GM23338 (cell line): ENCODE data around the gene ADGRV1. TPM values are rescaled to one million over a fixed set of nuclear protein-coding genes. Genes with fewer than 3 reads are reported as not detected.

Source experiments
- ATAC-seq: fragments of 200-7000 bp; cut with Tn5 transposase; 3 replicates; pipeline ENCODE4 v1.9.1; 2020
- DNase-seq: peaks from one replicate; pipeline ENCODE4 v3.0.0-alpha.2; 2015; ENCODE audit warnings: low spot score
- H2AFZ ChIP-seq: fragments of 200-600 bp; sonication (generic); 2 replicates; pipeline ENCODE4 v1.8.0; 2016; ENCODE audit warnings: antibody characterized with exemption, mild to moderate bottlenecking, moderate library complexity
- H3F3A ChIP-seq: fragments of 200-600 bp; sonication (generic); replicated peaks from 2 replicates; pipeline ENCODE4 v1.8.0; 2017; ENCODE audit warnings: antibody characterized with exemption, mixed run types, low read depth
- H3K27ac ChIP-seq: fragments of 200-600 bp; sonication (generic); 2 replicates; pipeline ENCODE4 v1.6.1; 2016; ENCODE audit warnings: low read depth
- H3K27me3 ChIP-seq: fragments of 200-600 bp; sonication (generic); 2 replicates; pipeline ENCODE4 v1.8.0; 2016; ENCODE audit warnings: mild to moderate bottlenecking, mixed run types, moderate library complexity; ENCODE audit not compliant: insufficient read depth
- H3K36me3 ChIP-seq: fragments of 200-600 bp; sonication (generic); 2 replicates; pipeline ENCODE4 v1.8.0; 2016; ENCODE audit warnings: mild to moderate bottlenecking; ENCODE audit not compliant: insufficient read depth
- H3K4me1 ChIP-seq: fragments of 200-600 bp; sonication (generic); 2 replicates; pipeline ENCODE4 v1.8.0; 2016; ENCODE audit warnings: mild to moderate bottlenecking, moderate library complexity; ENCODE audit not compliant: insufficient read depth
- H3K4me2 ChIP-seq: fragments of 200-600 bp; sonication (generic); 2 replicates; pipeline ENCODE4 v1.7.1; 2017; ENCODE audit warnings: mixed run types
- H3K4me3 ChIP-seq: fragments of 200-600 bp; sonication (generic); 2 replicates; pipeline ENCODE4 v1.6.1; 2016; ENCODE audit warnings: mixed run types
- H3K79me2 ChIP-seq: fragments of 200-600 bp; sonication (generic); replicated peaks from 2 replicates; pipeline ENCODE4 v1.8.0; 2017; ENCODE audit warnings: mild to moderate bottlenecking; ENCODE audit not compliant: insufficient read depth
- H3K9me2 ChIP-seq: fragments of 200-600 bp; sonication (generic); 2 replicates; pipeline ENCODE4 v1.8.0; 2017; ENCODE audit not compliant: insufficient read depth
- H4K20me1 ChIP-seq: fragments of 200-600 bp; sonication (generic); replicated peaks from 2 replicates; pipeline ENCODE4 v1.8.0; 2017; ENCODE audit warnings: mild to moderate bottlenecking; ENCODE audit not compliant: insufficient read depth
- H3K27ac Mint-ChIP-seq: 2 replicates; pipeline ENCODE4 v1.8.0; 2020; ENCODE audit warnings: inconsistent platforms, mild to moderate bottlenecking, moderate library complexity, mixed read lengths
- H3K27me3 Mint-ChIP-seq: 3 replicates; pipeline ENCODE4 v1.8.0; 2022; ENCODE audit warnings: low read depth, mild to moderate bottlenecking, moderate library complexity, mixed read lengths, inconsistent platforms; ENCODE audit not compliant: insufficient read depth, poor library complexity
- H3K36me3 Mint-ChIP-seq: 3 replicates; pipeline ENCODE4 v1.8.0; 2021; ENCODE audit warnings: low read depth, mild to moderate bottlenecking, inconsistent platforms, moderate library complexity, mixed read lengths
- H3K4me1 Mint-ChIP-seq: 3 replicates; pipeline ENCODE4 v1.8.0; 2020; ENCODE audit warnings: mild to moderate bottlenecking, inconsistent platforms, mixed read lengths
- H3K4me3 Mint-ChIP-seq: 3 replicates; pipeline ENCODE4 v1.8.0; 2021; ENCODE audit warnings: moderate library complexity, mild to moderate bottlenecking, inconsistent platforms, mixed read lengths
- H3K9me3 Mint-ChIP-seq: 3 replicates; pipeline ENCODE4 v1.8.0; 2020; ENCODE audit warnings: moderate library complexity, mild to moderate bottlenecking, inconsistent platforms, mixed read lengths
- EZH2 ChIP-seq: fragments of 200-600 bp; sonication (generic); IDR thresholded peaks from one replicate; pipeline ENCODE4 v1.8.0; 2017; ENCODE audit warnings: antibody characterized with exemption, mild to moderate bottlenecking, low read depth; ENCODE audit not compliant: unreplicated experiment
- EZH2phosphoT487 ChIP-seq: fragments of 200-600 bp; sonication (generic); IDR thresholded peaks from one replicate; pipeline ENCODE4 v1.8.1; 2018; ENCODE audit warnings: antibody characterized with exemption; ENCODE audit not compliant: unreplicated experiment
- JUNB ChIP-seq: IDR thresholded peaks from one replicate; pipeline ENCODE4 v1.6.1; 2016; ENCODE audit warnings: antibody characterized with exemption; ENCODE audit not compliant: unreplicated experiment
- NANOG ChIP-seq: IDR thresholded peaks from 2 replicates; pipeline ENCODE4 v1.6.1; 2016; ENCODE audit warnings: antibody characterized with exemption, borderline replicate concordance
- REST ChIP-seq: IDR thresholded peaks from one replicate; pipeline ENCODE4 v1.6.1; 2018; ENCODE audit warnings: antibody characterized with exemption; ENCODE audit not compliant: unreplicated experiment
- STAT1 ChIP-seq: IDR thresholded peaks from one replicate; pipeline ENCODE4 v1.6.1; 2016; ENCODE audit warnings: antibody characterized with exemption; ENCODE audit not compliant: unreplicated experiment
- ZNF114 ChIP-seq: fragments of 250-450 bp; sonication (Bioruptor Pico); IDR thresholded peaks from 2 replicates; pipeline ENCODE4 v1.5.0; 2020; ENCODE audit warnings: mild to moderate bottlenecking, moderate library complexity
- ZNF331 ChIP-seq: fragments of 250-450 bp; sonication (Bioruptor Pico); IDR thresholded peaks from 2 replicates; pipeline ENCODE4 v1.5.0; 2020; ENCODE audit warnings: low read depth, mild to moderate bottlenecking, moderate library complexity
- ZNF462 ChIP-seq: fragments of 250-450 bp; sonication (Bioruptor Pico); IDR thresholded peaks from 2 replicates; pipeline ENCODE4 v1.5.0; 2020; ENCODE audit warnings: mild to moderate bottlenecking, moderate library complexity
- polyA plus RNA-seq: library from polyadenylated mRNA; unstranded; fragments of >200 nt; fragmentation: Nextera tagmentation; extraction: Ambion mirVana; gene quantifications from 2 replicates; pipeline ENCODE4 v1.2.1, GENCODE V29; 2016
- total RNA-seq: library from RNA; depleted of rRNA; stranded (reverse); fragments of >200 nt; shearing (Covaris generic); gene quantifications from 2 replicates; pipeline ENCODE4 v1.2.3, GENCODE V29; 2014

The ADGRV1 gene
- total and polyA plus RNA-seq, 2 experiments from 2014 or later: 46.1 to 149 TPM

GRCh38 chr5:91130759-91131158 lies 572.2 kb downstream of the ADGRV1 start (continued):
- no peak for TF ChIP-seq ZNF462 (CRISPR knock-in tag)
- no peak for TF ChIP-seq ZNF114 (CRISPR knock-in tag)
- no peak for TF ChIP-seq EZH2phosphoT487
- TF ChIP-seq EZH2: no peak
- no peak for TF ChIP-seq NANOG

GRCh38 chr5:91132550-91132949 lies 574.0 kb downstream of the ADGRV1 start:
- H3F3A ChIP-seq: no peaks in the 10 kb centered on the region
- Mint-ChIP-seq H3K36me3 (no peaks in the 10 kb centered on the region), H3K27me3 (peaks cover 2% of the 10 kb centered on the region), H3K4me3 (no peak overlapping the region), H3K9me3 (no peaks in the 10 kb centered on the region), H3K4me1 (peaks cover 4% of the 10 kb centered on the region), H3K27ac (no peak overlapping the region)
- H3K9me2 ChIP-seq: no peaks in the 10 kb centered on the region
- H3K4me2 ChIP-seq: no peak overlapping the region
- no peaks in the 10 kb centered on the region for H3K79me2 ChIP-seq
- no peaks in the 10 kb centered on the region for H3K36me3 ChIP-seq
- H3K27me3 ChIP-seq: no peaks in the 10 kb centered on the region
- ATAC-seq (no peak), DNase-seq (no peak)
- no peak overlapping the region for H3K4me3 ChIP-seq
- H4K20me1 ChIP-seq: no peaks in the 10 kb centered on the region
- no peak overlapping the region for H3K27ac ChIP-seq
- no peak overlapping the region for H2AFZ ChIP-seq
- no peaks in the 10 kb centered on the region for H3K4me1 ChIP-seq
- TF ChIP-seq REST: no peak
- no peak for TF ChIP-seq ZNF331 (CRISPR knock-in tag)
- TF ChIP-seq JUNB: no peak
- no peak for TF ChIP-seq EZH2
- TF ChIP-seq STAT1: no peak
- TF ChIP-seq EZH2phosphoT487: no peak
- TF ChIP-seq ZNF114 (CRISPR knock-in tag): no peak
